Epithelial cell of proximal tubule (primary cell): ENCODE measurements around the gene NLRP14. TPM values are rescaled to one million over a fixed set of nuclear protein-coding genes. Genes with fewer than 3 reads are reported as not detected.

ENCODE experiments used
- DNase-seq: peaks from one replicate; pipeline ENCODE4 v3.0.0-alpha.2; 2011; ENCODE audit warnings: low read depth
- H3K4me3 ChIP-seq: 2 replicates; pipeline ENCODE4 v1.5.1; 2011; ENCODE audit warnings: low read depth, mild to moderate bottlenecking, low read length
- total RNA-seq: library from RNA; depleted of rRNA; stranded (reverse); fragments of >200 nt; gene quantifications from 2 replicates; pipeline ENCODE4 v1.2.3, GENCODE V29; 2015
- TF ChIP-seq, protein P1 (sequence below): conservative IDR thresholded peaks from 2 replicates; pipeline ENCODE4 v1.5.1; 2012; ENCODE audit warnings: low read depth, mild to moderate bottlenecking, low read length

NLRP14 gene
- total RNA-seq, 1 donor from 2014 or later = 0.23 TPM

DNA sequence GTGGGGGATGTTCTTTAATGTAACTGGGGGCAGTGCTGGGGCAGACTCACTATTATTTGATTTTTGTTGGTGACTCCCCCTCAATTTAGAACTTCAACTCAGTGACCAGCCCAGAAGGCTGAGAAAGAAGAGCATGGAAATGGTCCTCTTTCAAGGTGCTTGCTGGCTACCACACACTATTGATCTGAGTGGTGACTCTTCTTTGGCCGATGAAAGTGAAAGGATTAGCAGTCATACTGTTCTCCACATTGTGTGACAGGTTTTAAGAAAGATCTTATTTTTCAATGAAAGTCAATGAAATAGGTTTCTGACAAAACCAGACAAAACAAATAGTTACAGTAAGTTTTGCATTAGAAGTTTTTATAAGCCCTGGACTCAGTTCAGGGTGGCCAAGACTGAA is 29.9 kb downstream of the NLRP14 start:
- TF ChIP-seq, protein P1, sequence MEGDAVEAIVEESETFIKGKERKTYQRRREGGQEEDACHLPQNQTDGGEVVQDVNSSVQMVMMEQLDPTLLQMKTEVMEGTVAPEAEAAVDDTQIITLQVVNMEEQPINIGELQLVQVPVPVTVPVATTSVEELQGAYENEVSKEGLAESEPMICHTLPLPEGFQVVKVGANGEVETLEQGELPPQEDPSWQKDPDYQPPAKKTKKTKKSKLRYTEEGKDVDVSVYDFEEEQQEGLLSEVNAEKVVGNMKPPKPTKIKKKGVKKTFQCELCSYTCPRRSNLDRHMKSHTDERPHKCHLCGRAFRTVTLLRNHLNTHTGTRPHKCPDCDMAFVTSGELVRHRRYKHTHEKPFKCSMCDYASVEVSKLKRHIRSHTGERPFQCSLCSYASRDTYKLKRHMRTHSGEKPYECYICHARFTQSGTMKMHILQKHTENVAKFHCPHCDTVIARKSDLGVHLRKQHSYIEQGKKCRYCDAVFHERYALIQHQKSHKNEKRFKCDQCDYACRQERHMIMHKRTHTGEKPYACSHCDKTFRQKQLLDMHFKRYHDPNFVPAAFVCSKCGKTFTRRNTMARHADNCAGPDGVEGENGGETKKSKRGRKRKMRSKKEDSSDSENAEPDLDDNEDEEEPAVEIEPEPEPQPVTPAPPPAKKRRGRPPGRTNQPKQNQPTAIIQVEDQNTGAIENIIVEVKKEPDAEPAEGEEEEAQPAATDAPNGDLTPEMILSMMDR = no peak
- no peak for DNase-seq
- no peak overlapping the region for H3K4me3 ChIP-seq

DNA sequence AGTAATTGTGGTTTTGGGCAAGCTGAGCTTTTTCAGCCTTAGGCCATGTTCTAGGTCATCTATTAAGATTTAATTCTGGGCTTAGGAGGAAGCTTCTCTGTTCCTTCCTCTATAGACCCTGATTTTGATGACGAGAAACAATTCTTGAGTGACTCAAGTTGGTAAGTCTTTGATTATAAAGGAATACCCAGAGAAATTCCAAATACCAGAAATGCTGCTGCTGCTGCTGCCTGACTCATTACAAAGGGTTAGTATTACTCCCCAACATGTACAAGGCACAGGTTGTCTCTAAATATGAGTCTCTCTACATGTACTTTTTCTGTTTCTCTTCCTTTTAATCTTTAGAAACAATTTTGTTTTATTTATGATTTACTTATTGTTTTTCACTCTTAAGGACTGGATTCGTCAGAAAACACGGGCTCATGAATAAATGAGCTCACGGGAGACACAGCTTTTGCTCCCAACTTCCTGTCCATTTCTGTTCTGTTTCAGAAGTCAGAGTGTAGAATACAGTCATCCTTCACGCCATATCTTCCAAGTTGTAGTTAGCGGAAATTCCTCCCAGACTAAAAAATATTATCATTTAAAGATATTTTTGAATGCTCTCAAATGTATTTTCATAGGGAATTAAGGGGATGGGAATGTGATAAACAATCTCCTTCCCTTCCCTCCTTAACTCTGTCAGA is 36.7 kb downstream of the NLRP14 start:
- no peak overlapping the region for H3K4me3 ChIP-seq
- DNase-seq = no peak
- TF ChIP-seq, protein P1 = no peak

DNA sequence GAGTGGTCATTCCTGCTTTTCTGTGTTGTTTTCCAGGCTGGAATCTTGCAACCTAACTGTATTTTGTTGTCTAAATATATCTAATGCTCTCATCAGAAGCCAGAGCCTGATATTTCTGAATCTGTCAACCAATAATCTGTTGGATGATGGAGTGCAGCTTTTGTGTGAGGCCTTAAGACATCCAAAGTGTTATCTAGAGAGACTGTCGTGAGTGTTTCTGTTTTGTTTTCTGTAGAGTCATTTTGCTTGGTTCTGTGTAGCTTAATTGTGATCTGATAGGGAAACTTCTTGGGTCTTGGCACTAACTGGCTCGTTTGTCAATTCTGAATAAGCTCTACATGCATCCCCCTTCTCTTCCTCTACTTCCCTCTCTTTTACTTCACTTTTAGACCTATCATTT is 37.4 kb downstream of the NLRP14 start:
- DNase-seq = no peak
- TF ChIP-seq, protein P1 = no peak
- H3K4me3 ChIP-seq = no peak overlapping the region

DNA sequence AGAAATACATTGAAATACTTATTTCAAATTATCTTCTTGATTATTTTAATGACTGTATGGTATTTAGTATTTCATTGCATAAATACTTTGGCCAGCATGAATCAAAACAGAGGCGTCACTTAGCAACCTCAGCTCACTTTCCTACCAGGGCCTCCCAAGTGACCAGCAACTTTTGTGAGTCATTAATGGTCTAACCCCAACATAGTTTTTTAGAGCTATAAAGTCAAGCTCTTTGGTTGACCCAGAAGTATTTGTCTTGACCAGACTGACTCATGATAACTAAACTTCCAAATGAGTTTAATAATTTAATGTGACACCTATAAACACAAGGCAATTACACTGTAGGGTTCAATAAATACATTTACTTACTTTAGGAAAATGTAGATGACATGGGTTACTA is 40.6 kb downstream of the NLRP14 start:
- peak; percentile 42 for DNase-seq
- TF ChIP-seq, protein P1 = no peak
- no peak overlapping the region for H3K4me3 ChIP-seq

DNA sequence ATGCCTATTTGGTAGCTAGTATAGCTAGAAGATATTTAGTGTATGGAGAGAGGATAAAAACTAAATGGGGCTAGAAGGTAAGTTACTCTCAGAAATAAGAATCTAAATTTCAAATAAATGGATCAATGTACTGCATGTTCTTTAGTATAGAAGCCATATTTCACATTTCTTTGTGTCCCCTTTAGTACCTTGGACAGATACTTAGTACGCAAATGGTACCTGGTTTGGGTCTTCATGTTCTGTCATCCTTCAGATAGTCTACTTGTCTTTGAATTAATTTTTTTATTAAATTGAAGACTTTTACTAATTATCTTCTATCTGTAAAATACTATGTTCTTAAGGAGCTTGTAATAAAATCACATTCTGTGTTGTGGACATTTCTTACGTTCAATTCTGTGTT is 42.3 kb downstream of the NLRP14 start:
- no peak overlapping the region for H3K4me3 ChIP-seq
- no peak for DNase-seq
- TF ChIP-seq, protein P1 = no peak

DNA sequence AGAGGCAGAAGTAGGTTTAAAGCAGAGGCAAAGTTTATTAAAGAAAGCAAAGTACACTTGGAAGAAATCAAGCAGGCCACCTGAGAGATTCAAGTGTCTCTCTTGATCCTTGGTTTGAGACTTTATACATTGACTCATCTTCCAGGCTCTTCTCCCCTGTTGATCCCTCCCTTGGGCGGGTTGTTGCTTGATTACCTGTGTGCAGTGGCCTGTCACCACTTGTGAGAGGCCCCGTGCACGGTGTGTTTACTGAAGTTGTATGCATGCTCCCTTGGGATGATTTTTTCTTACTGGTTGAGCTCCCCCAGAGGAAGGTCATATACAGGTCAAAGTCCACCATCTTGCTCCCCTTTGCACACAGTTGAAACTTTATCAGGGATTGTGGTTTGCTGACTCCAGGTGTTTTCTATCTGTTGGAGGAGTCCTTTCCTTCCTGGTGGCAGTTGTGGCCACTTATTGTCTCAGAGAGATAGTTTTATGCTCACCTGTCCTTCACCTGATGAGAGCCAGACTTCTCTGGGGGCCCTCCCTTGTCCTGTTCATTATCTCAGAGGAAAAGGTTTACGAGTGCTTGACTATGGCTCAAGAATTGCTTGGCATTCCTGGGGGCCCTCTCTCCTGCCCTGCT is 52.2 kb downstream of the NLRP14 start:
- TF ChIP-seq, protein P1 = no peak
- no peak for DNase-seq
- H3K4me3 ChIP-seq = no peak overlapping the region

DNA sequence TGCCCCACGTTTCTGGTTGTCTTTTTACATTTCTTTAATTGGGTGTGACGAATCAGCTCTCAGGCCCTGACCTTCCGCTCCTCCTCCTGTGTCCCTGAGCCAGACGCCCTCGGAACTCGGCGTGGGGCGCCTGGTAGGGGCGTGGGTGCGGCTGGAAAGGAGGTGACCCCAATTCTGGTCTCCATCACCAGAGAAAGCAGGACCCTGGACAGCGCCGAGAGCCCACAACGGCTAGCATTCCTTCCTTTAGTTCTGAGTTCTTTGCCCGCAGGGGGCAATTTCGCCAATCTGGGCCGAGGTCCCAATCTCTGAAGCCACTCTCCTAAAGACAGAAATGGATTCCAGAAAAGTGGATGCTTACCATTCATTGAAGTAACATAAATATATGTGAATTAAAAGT is 56.8 kb downstream of the NLRP14 start:
- TF ChIP-seq, protein P1 = no peak
- DNase-seq = no peak
- H3K4me3 ChIP-seq = no peak overlapping the region
